WTC11 (cell line): ENCODE data around the gene RPS29.

Experiments
- CTCF ChIP-seq: fragments of 200-600 bp; IDR thresholded peaks from 2 replicates; pipeline ENCODE4 v1.8.0; 2022; ENCODE audit warnings: antibody characterized with exemption
- MAX ChIP-seq: sonication (generic); formaldehyde crosslinking; IDR thresholded peaks from 2 replicates; pipeline ENCODE4 v1.8.0; 2022; ENCODE audit warnings: mild to moderate bottlenecking, missing genetic modification reagents

DNA sequence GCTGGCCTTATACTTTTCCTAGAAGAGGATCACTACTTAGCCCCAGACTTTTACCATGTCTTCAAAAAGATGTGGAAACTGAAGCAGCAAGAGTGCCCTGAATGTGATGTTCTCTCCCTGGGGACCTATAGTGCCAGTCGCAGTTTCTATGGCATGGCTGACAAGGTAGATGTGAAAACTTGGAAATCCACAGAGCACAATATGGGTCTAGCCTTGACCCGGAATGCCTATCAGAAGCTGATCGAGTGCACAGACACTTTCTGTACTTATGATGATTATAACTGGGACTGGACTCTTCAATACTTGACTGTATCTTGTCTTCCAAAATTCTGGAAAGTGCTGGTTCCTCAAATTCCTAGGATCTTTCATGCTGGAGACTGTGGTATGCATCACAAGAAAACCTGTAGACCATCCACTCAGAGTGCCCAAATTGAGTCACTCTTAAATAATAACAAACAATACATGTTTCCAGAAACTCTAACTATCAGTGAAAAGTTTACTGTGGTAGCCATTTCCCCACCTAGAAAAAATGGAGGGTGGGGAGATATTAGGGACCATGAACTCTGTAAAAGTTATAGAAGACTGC is 35.9 kb upstream of the RPS29 start:
- no peak for TF ChIP-seq CTCF
- no peak for TF ChIP-seq MAX (CRISPR knock-in tag)
